Nephron progenitor cell (in vitro differentiated cells): Measurements from ENCODE around the gene HTR7.

Experiments used
- DNase-seq: peaks from one replicate; pipeline ENCODE4 v3.0.0; 2021
- H3K27ac Mint-ChIP-seq: 2 replicates; pipeline ENCODE4 v1.8.0; 2021; ENCODE audit warnings: mild to moderate bottlenecking, moderate library complexity, mixed read lengths
- H3K27me3 Mint-ChIP-seq: 2 replicates; pipeline ENCODE4 v1.8.0; 2021; ENCODE audit warnings: mild to moderate bottlenecking, low read depth, mixed read lengths; ENCODE audit not compliant: poor library complexity
- H3K36me3 Mint-ChIP-seq: 2 replicates; pipeline ENCODE4 v1.8.0; 2021; ENCODE audit warnings: low read depth, mixed read lengths
- H3K4me1 Mint-ChIP-seq: 2 replicates; pipeline ENCODE4 v1.8.0; 2021; ENCODE audit warnings: mixed read lengths
- H3K4me3 Mint-ChIP-seq: 2 replicates; pipeline ENCODE4 v1.8.0; 2021; ENCODE audit warnings: mild to moderate bottlenecking, moderate library complexity, mixed read lengths
- H3K9me3 Mint-ChIP-seq: 2 replicates; pipeline ENCODE4 v1.8.0; 2021; ENCODE audit warnings: mild to moderate bottlenecking, moderate library complexity, mixed read lengths
- TF ChIP-seq, protein P1 (sequence below): fragments of 200-600 bp; sonication (generic); IDR thresholded peaks from 2 replicates; pipeline ENCODE4 v1.5.0; 2021; ENCODE audit warnings: antibody characterized with exemption

Gene HTR7

DNA sequence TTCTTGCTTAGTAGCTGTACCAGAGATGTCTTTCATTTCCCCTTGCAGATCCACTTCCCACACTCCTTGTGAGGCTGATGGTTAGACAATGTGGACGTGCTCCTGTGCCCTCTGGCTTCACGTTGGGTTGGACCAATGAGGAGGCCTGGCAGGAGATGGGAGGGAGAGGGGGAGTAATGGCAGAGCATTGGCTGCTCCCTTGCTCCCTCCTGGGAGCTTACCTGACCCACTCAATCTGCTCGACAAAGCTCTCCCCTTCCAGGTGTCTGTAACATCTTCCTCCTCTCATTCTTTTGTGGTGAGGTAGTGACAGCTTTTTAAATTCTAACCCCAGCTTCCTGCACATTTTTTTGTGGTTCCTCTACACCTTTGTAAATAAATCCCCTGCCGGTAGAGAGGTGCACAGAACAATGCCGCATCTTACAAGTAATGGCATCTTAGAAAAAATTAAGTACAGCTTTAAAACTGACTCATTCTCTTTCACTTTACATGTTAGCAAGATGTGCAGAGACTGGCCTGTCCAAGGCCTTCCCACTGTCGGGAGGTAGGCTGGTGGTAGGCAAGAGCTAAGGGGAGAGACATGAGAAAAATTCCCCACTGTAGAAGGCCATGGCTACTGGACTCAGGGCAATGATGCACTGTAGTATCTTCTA, 134.3 kb downstream of the HTR7 start:
- H3K4me3 Mint-ChIP-seq, result no peak overlapping the region
- no peak overlapping the region for H3K27ac Mint-ChIP-seq
- no peaks in the 10 kb centered on the region for H3K9me3 Mint-ChIP-seq
- DNase-seq, result no peak
- TF ChIP-seq, protein P1, sequence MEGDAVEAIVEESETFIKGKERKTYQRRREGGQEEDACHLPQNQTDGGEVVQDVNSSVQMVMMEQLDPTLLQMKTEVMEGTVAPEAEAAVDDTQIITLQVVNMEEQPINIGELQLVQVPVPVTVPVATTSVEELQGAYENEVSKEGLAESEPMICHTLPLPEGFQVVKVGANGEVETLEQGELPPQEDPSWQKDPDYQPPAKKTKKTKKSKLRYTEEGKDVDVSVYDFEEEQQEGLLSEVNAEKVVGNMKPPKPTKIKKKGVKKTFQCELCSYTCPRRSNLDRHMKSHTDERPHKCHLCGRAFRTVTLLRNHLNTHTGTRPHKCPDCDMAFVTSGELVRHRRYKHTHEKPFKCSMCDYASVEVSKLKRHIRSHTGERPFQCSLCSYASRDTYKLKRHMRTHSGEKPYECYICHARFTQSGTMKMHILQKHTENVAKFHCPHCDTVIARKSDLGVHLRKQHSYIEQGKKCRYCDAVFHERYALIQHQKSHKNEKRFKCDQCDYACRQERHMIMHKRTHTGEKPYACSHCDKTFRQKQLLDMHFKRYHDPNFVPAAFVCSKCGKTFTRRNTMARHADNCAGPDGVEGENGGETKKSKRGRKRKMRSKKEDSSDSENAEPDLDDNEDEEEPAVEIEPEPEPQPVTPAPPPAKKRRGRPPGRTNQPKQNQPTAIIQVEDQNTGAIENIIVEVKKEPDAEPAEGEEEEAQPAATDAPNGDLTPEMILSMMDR, result no peak
- no peaks in the 10 kb centered on the region for H3K27me3 Mint-ChIP-seq
- H3K4me1 Mint-ChIP-seq, result no peaks in the 10 kb centered on the region
- no peaks in the 10 kb centered on the region for H3K36me3 Mint-ChIP-seq

DNA sequence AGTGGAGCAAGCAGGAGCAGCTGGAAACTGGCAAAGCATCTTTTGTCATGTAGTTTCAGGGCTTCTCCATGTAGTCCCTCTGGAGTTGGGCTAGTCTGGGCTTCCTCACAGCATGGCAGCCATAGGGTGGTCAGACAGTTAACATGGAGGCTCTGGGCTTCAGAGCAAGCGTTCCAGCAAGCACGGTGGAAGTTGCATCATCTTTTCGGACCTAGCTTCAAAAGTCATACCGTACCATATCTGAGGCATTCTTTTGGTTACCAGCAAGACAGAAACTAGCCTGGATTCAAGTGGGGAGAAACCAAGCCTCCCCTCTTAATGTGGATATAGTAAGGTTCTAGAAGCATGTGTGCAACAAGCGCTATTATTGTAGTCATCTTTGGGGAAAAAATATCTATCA, 135.0 kb downstream of the HTR7 start:
- Mint-ChIP-seq H3K4me1 (no peaks in the 10 kb centered on the region), H3K27me3 (no peaks in the 10 kb centered on the region), H3K36me3 (no peaks in the 10 kb centered on the region), H3K27ac (no peak overlapping the region), H3K9me3 (no peaks in the 10 kb centered on the region), H3K4me3 (no peak overlapping the region)
- DNase-seq, result no peak
- TF ChIP-seq, protein P1, result no peak

DNA sequence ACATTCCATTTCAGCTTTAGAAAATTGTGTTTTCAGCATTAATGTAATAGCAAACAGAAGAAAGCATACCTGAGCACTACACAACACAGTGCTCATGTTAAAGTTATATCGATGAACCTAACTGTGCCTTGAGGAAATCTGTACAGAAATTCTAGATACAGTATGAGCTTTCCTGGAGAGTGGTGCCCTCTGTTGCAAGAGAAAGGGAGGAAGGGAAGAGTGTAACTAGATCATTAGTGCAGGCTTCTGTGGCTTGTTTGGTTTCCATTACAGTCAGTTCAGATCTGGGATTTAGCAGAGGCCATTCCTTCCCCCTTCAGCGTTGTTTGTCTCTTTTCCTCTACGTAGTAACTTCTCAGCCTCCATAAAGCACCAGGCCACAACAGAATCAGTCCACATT, 139.7 kb downstream of the HTR7 start:
- Mint-ChIP-seq H3K27me3 (no peaks in the 10 kb centered on the region), H3K27ac (no peak overlapping the region), H3K4me1 (no peaks in the 10 kb centered on the region), H3K36me3 (no peaks in the 10 kb centered on the region), H3K9me3 (no peaks in the 10 kb centered on the region), H3K4me3 (no peak overlapping the region)
- DNase-seq, result no peak
- TF ChIP-seq, protein P1, result no peak

DNA sequence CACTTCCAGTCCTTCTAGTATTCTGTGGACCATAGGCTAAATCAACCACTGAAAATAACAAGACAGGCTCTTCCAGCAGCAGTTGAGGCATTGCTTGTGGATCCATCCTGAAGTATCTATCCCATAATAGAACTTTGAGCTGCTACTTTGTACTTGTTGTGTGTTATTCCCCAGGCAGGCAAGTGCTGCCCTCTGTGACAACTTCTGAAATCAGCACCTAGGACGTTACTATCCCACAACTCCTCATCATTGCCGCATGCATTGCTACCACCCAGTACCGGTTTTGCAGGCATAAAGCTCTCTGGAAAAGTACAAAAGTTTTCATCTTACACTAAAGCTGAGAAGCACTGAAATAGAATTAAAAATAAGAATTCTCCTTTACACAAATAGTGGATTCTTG, 145.3 kb downstream of the HTR7 start:
- TF ChIP-seq, protein P1, result no peak
- no peaks in the 10 kb centered on the region for H3K36me3 Mint-ChIP-seq
- H3K4me1 Mint-ChIP-seq, result no peaks in the 10 kb centered on the region
- no peak overlapping the region for H3K4me3 Mint-ChIP-seq
- no peaks in the 10 kb centered on the region for H3K9me3 Mint-ChIP-seq
- DNase-seq, result no peak
- H3K27ac Mint-ChIP-seq, result no peak overlapping the region
- H3K27me3 Mint-ChIP-seq, result no peaks in the 10 kb centered on the region

DNA sequence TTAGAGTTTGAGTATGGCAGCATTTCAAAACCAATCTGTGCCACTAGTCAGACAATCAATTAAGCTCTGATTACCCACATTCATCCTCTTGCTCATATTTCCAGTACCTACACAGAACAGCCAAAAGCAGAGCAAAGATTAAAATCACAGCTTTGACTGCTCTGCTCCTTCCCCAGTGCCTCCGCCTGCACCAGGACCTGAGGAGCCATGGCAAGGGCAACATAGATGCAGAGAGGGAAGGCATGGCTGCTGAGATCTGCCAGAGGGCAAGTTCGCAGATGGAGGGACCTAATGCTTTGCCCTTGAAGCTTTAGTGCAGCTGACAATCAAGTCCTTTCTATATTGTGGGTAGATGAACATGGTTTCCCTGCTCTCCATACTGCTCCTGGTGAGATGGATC, 148.1 kb downstream of the HTR7 start:
- H3K27me3 Mint-ChIP-seq, result peaks cover 4% of the 10 kb centered on the region

DNA sequence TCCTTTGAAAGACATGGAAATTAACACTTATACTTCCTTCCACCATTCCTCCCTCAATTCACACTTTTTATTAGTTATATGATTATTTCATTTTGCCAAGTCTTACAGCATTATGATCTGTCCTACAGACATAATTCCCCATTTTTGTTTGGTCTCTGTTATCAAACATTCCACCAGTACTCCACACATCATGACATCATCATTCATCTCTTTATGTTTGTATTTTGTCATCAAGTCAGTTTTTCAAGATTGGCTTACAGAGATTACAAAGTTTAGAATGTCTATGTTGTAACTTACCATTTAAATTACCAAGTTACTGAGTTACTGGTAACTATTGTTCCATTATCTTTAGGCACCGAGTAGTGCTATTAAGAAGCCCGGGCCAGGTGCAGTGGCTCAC, 150.2 kb downstream of the HTR7 start:
- TF ChIP-seq, protein P1, result no peak
- H3K4me3 Mint-ChIP-seq, result no peak overlapping the region
- no peaks in the 10 kb centered on the region for H3K4me1 Mint-ChIP-seq
- H3K27me3 Mint-ChIP-seq, result peaks cover 4% of the 10 kb centered on the region
- H3K36me3 Mint-ChIP-seq, result no peaks in the 10 kb centered on the region
- no peak for DNase-seq
- H3K9me3 Mint-ChIP-seq, result no peaks in the 10 kb centered on the region
- no peak overlapping the region for H3K27ac Mint-ChIP-seq

More for the DNA sequence above, 148.1 kb downstream of the HTR7 start:
- Mint-ChIP-seq H3K9me3 (no peaks in the 10 kb centered on the region), H3K4me1 (no peaks in the 10 kb centered on the region), H3K4me3 (no peak overlapping the region), H3K27ac (no peak overlapping the region), H3K36me3 (no peaks in the 10 kb centered on the region)
- DNase-seq, result no peak
- TF ChIP-seq, protein P1, result no peak
